B cell (primary cell): ENCODE data around the gene GAP43.

ENCODE experiments used
- CTCF ChIP-seq: fragments of 200-600 bp; IDR thresholded peaks from one replicate; pipeline ENCODE4 v1.8.0; 2022; ENCODE audit warnings: antibody characterized with exemption, mild to moderate bottlenecking
- EZH2 ChIP-seq: IDR thresholded peaks from 2 replicates; pipeline ENCODE4 v1.6.1; 2012; ENCODE audit warnings: borderline replicate concordance, low read depth, mild to moderate bottlenecking, moderate library complexity, low read length; ENCODE audit not compliant: insufficient read depth, poor library complexity, severe bottlenecking

DNA sequence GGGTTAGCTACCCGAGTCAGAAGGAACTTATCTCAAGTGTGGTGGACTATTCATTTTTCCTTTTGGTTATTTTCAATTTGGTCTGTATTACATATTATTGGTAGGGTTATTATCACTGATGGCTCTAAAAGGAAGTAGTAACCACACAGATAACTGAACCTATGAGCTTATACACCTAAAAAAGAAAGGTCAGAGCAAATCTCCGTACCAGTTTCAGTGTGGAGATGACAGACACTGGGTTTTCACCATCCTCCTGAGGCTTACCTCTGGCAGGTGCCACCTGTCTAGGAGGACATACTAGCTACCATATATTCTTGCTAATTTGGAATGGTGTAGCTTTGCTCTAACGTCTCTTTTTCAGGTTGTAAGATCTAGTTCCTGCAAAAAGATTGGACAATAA is 10.2 kb downstream of the GAP43 start:
- TF ChIP-seq CTCF (no peak), EZH2 (no peak)
